HL-60 (cell line): ENCODE measurements around the gene COTL1.

Source experiments
- DNase-seq, 2 experiments: peaks; one replicate each; pipeline ENCODE4 v3.0.0-alpha.2; 2010 to 2020; ENCODE audit warnings: low read depth in 1 of 2, low spot score in 1 of 2
- H3K27ac ChIP-seq: fragments of 250-450 bp; sonication (Bioruptor Pico); replicated peaks from 2 replicates; pipeline ENCODE4 v1.5.1; 2020; ENCODE audit warnings: mild to moderate bottlenecking, moderate library complexity
- H3K27me3 ChIP-seq: fragments of 250-450 bp; sonication (Bioruptor Pico); 2 replicates; pipeline ENCODE4 v1.5.1; 2021; ENCODE audit warnings: mild to moderate bottlenecking, moderate library complexity; ENCODE audit not compliant: insufficient read depth, poor library complexity, severe bottlenecking
- H3K4me3 ChIP-seq: replicated peaks from 2 replicates; pipeline ENCODE4 v1.5.1; 2011; ENCODE audit warnings: mild to moderate bottlenecking, control low read depth, low read length; ENCODE audit not compliant: insufficient read depth
- GABPA ChIP-seq: IDR thresholded peaks from 2 replicates; pipeline ENCODE4 v1.6.1; 2012; ENCODE audit warnings: low read depth
- POLR2AphosphoS5 ChIP-seq: IDR thresholded peaks from 2 replicates; pipeline ENCODE4 v1.6.1; 2012; ENCODE audit warnings: low read depth
- REST ChIP-seq: IDR thresholded peaks from 2 replicates; pipeline ENCODE4 v1.6.1; 2012; ENCODE audit warnings: low read depth; ENCODE audit not compliant: insufficient replicate concordance
- SPI1 ChIP-seq: IDR thresholded peaks from 2 replicates; pipeline ENCODE4 v1.6.1; 2012; ENCODE audit warnings: low read depth, mild to moderate bottlenecking, borderline replicate concordance
- TF ChIP-seq, protein P1 (sequence below): IDR thresholded peaks from one replicate; pipeline ENCODE4 v1.5.1; 2011; ENCODE audit warnings: low read length, control low read depth, inconsistent platforms; ENCODE audit not compliant: insufficient read depth

COTL1 gene

GRCh38 chr16:84618581-84619460, 943 bp upstream of the COTL1 start:
- no peak overlapping the region for H3K4me3 ChIP-seq
- DNase-seq: peak in 1 of 2 experiments; percentile 47

DNA sequence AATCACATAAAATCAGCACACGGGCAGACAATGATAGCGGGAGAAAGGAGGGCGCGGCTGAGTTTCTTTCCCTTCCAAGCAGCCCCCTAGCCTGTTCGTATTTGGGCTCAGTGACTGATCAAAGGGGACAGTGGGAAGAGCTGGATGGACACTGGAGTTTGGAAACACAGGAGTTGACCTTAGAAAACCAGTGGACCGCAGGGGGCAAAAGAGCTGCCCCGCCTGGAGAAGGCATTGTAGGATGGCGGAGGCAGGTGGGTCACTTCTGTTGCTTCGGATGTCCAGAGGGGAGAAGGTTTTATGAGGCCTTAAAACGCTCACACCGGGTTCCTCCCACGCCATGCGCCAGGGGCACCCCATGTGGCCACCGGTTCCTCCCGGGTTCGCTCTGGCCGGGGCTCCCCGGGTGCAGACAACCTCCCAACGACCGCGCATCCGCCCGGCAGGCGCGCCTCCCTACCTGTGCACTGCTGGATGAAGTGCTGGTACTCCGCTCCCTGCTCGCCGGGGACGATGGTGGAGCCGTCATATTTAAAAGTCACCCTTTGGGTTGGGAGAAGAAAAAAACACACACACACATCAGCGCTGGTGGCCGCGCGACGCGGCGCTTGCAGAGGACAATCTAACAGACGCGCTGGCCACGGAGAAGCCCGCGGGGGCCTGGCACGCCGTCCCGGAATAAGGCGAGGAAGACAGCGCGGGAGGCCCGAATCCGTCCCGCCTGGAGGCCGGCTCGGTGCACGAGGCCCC, 662 bp downstream of the COTL1 start:
- Histone ChIP-seq H3K4me3 (peak overlapping the region; percentile 90), H3K27me3 (no peaks in the 10 kb centered on the region), H3K27ac (peak overlapping the region; percentile 79)
- TF ChIP-seq POLR2AphosphoS5 (peak; percentile 2; the same call in 1 of the 2 replicates), GABPA (no peak)
- DNase-seq: peak in 1 of 2 experiments; percentile 28

More at GRCh38 chr16:84618581-84619460, 943 bp upstream of the COTL1 start:
- no peak for TF ChIP-seq REST
- no peak for TF ChIP-seq GABPA
- TF ChIP-seq SPI1: no peak
- TF ChIP-seq, protein P1, sequence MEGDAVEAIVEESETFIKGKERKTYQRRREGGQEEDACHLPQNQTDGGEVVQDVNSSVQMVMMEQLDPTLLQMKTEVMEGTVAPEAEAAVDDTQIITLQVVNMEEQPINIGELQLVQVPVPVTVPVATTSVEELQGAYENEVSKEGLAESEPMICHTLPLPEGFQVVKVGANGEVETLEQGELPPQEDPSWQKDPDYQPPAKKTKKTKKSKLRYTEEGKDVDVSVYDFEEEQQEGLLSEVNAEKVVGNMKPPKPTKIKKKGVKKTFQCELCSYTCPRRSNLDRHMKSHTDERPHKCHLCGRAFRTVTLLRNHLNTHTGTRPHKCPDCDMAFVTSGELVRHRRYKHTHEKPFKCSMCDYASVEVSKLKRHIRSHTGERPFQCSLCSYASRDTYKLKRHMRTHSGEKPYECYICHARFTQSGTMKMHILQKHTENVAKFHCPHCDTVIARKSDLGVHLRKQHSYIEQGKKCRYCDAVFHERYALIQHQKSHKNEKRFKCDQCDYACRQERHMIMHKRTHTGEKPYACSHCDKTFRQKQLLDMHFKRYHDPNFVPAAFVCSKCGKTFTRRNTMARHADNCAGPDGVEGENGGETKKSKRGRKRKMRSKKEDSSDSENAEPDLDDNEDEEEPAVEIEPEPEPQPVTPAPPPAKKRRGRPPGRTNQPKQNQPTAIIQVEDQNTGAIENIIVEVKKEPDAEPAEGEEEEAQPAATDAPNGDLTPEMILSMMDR: no peak
- no peak for TF ChIP-seq POLR2AphosphoS5
- no peak overlapping the region for H3K27ac ChIP-seq
- H3K27me3 ChIP-seq: no peaks in the 10 kb centered on the region

DNA sequence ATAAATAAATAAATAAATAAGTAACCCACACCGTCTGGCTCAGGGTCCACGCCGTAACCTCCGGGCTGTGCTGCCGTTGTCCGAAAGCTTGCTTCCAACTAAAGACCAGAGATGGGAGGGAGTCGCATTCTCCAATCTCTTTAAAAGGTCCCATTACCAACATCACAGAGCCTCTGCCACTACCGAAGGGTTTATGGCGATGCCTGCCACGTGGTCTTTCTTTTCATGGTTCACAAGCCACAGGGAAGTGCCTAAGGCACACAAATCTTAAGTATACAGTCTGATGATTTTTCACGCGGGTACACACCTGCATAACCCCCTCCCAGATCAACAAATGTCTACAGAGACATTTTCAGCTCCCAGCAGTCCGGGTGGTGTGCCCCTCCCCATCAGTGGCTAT, 1.4 kb downstream of the COTL1 start:
- Histone ChIP-seq H3K27ac (peak overlapping the region; percentile 79), H3K4me3 (peak overlapping the region; percentile 90), H3K27me3 (no peaks in the 10 kb centered on the region)
- TF ChIP-seq, protein P1: no peak
- peak; percentile 2; the same call in 1 of the 2 replicates for TF ChIP-seq SPI1
- peak; percentile 32 to 38 for DNase-seq

GRCh38 chr16:84614968-84615813, 2.7 kb downstream of the COTL1 start:
- peak; percentile 27 to 35 for DNase-seq
- peak overlapping the region; percentile 90 for H3K4me3 ChIP-seq
- no peaks in the 10 kb centered on the region for H3K27me3 ChIP-seq
- peak overlapping the region; percentile 79 for H3K27ac ChIP-seq
- TF ChIP-seq, protein P1: no peak
- TF ChIP-seq SPI1 (no peak), GABPA (no peak), POLR2AphosphoS5 (no peak; the same call in none of the 2 replicates), REST (no peak)
